Measurements from ENCODE around the gene EIF3K. TPM values are rescaled to one million over a fixed set of nuclear protein-coding genes. Genes with fewer than 3 reads are reported as not detected.
A peak's percentile ranks its signal among the peaks of the same experiment; 100 is the strongest.

The EIF3K gene
- total and polyA plus RNA-seq, 7 donors = 367 to 984 (median 470) TPM

DNA sequence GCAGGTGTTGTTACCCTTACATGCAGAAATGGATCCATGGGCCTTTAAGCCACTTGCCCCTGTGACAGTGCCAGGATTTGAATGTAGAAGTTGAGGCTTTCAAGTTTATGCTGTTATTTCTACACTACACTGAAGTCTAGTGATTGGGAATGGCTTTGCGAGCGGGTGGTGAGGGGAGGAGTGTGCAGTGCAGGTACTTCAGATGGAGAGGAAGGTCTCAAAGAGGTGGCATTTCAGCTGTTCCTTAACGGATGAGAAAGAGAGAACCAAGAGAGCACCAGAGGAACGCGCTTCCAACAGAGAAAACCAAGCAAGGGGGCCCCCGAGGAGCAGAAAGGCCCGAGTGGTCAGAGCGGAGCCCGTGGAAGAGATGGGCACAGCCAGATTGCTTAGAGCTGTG, 41.7 kb downstream of the EIF3K start:
- ATAC-seq (no peak), DNase-seq (no peak)
- Histone ChIP-seq H3K9me3 (no peaks in the 10 kb centered on the region), H3K4me1 (peaks cover 95% of the 10 kb centered on the region), H3K27ac (peak overlapping the region; percentile 95), H3K36me3 (ENCODE audit: insufficient read depth in 1 of 2, low read depth in 1 of 2) (no peaks in the 10 kb centered on the region), H3K4me3 (no peak overlapping the region), H3K27me3 (ENCODE audit: insufficient read depth in 3 of 3, low read length in 2 of 3) (no peaks in the 10 kb centered on the region)
- TF ChIP-seq, protein P1, sequence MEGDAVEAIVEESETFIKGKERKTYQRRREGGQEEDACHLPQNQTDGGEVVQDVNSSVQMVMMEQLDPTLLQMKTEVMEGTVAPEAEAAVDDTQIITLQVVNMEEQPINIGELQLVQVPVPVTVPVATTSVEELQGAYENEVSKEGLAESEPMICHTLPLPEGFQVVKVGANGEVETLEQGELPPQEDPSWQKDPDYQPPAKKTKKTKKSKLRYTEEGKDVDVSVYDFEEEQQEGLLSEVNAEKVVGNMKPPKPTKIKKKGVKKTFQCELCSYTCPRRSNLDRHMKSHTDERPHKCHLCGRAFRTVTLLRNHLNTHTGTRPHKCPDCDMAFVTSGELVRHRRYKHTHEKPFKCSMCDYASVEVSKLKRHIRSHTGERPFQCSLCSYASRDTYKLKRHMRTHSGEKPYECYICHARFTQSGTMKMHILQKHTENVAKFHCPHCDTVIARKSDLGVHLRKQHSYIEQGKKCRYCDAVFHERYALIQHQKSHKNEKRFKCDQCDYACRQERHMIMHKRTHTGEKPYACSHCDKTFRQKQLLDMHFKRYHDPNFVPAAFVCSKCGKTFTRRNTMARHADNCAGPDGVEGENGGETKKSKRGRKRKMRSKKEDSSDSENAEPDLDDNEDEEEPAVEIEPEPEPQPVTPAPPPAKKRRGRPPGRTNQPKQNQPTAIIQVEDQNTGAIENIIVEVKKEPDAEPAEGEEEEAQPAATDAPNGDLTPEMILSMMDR (IDR thresholded peaks at IDR 0.05) = no peak
- 82 to 96% (median 88%) methylated on average over 9 of the region's 9 CpGs for WGBS, 3 donors
- intact Hi-C loops (cut with DNase I) = loop anchor here in 1 of 2 donors (5.0 kb wide), 1 partner anchor 37 kb away; no protein-coding TSS in a partner anchor

DNA sequence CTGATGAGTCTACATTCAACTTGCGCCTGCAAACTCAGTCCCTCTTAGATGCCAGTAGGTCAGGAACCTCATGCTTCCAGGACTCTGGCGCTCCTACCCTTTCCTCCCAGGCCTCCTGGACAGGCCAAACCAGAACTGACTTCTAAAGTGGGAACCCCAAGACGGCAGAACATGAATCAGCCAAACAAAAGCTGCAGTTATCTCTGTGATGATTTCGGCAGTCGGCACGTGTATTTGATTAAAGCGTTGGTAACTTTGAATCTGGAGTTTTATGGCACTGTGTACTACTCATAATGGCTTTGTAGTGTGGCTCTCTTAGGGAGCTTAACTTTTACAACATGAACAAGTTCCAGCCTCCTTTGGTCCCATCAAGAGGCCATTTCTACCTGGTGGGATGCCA, 42.1 kb downstream of the EIF3K start:
- TF ChIP-seq, protein P1 (IDR thresholded peaks at IDR 0.05) = no peak
- WGBS, 3 donors = 71 to 79% (median 74%) methylated on average over 7 of the region's 7 CpGs
- H3K9me3 ChIP-seq = no peaks in the 10 kb centered on the region
- ATAC-seq (no peak), DNase-seq (no peak)
- intact Hi-C loops (cut with DNase I) = loop anchor here in 1 of 2 donors (5.0 kb wide), 1 partner anchor 36 kb away; no protein-coding TSS in a partner anchor
- peaks cover 95% of the 10 kb centered on the region for H3K4me1 ChIP-seq
- H3K4me3 ChIP-seq = no peak overlapping the region
- H3K36me3 ChIP-seq (ENCODE audit: insufficient read depth in 1 of 2, low read depth in 1 of 2) = no peaks in the 10 kb centered on the region
- H3K27me3 ChIP-seq (ENCODE audit: insufficient read depth in 3 of 3, low read length in 2 of 3) = no peaks in the 10 kb centered on the region
- H3K27ac ChIP-seq = peak overlapping the region; percentile 95

DNA sequence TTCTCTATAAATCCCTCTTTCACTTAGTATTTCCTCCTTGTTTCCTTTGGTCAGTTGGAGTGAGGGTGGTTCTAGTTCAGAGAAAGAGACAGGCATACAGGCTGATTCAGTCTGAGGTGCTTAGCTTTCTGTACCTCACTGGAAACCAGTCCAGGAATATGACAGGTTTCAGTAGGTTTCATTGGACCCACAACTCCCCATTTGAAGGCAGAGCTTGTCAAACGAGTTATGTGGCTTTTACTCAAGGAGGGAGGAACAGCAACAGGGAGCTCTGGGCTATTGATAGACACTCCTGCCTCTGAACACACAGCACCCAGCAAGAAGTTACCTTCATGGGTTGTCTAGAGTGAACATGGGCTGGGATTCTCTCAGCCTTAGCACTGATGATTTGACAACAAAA, 43.0 kb downstream of the EIF3K start:
- H3K9me3 ChIP-seq = no peaks in the 10 kb centered on the region
- DNase-seq (no peak), ATAC-seq (no peak)
- WGBS, 3 donors = 4 to 33% (median 4%) methylated on average over 1 of the region's 1 CpG
- peaks cover 95% of the 10 kb centered on the region for H3K4me1 ChIP-seq
- TF ChIP-seq, protein P1 (IDR thresholded peaks at IDR 0.05) = no peak
- H3K27ac ChIP-seq = peak overlapping the region; percentile 95
- H3K4me3 ChIP-seq = peak overlapping the region; percentile 49
- no peaks in the 10 kb centered on the region for H3K36me3 ChIP-seq (ENCODE audit: insufficient read depth in 1 of 2, low read depth in 1 of 2)
- intact Hi-C loops (cut with DNase I) = loop anchor here in 1 of 2 donors (5.0 kb wide), 1 partner anchor 35 kb away; no protein-coding TSS in a partner anchor
- H3K27me3 ChIP-seq (ENCODE audit: insufficient read depth in 3 of 3, low read length in 2 of 3) = no peaks in the 10 kb centered on the region

DNA sequence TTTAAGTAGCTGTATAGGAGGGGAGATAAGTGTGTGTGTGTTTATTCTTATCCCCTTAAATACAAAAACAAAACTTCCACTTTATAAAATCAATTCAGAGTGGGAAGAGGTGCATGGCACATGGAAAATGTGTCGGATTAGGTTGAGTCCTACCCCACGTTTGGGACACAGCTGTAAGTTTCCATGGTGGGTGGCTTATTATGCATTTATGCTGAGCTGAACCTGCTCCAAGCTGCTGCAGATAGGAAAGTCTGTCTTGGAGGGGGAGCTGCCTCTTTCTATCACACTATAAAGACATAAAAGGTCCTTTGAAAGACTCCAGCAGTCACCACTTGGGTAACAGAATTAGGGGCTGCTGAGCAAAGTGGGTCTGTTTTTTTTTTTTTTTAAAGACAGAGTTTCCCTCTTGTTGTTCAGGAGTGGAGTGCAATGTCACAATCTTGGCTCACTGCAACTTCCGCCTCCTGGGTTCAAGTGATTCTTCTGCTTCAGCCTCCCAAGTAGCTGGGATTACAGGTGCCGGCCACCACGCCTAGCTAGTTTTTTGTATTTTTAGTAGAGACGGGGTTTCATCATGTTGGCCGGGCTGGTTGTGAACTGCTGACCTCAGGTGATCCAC, 43.7 kb downstream of the EIF3K start:
- intact Hi-C loops (cut with DNase I) = loop anchor here in 1 of 2 donors (5.0 kb wide), 1 partner anchor 35 kb away; no protein-coding TSS in a partner anchor
- WGBS, 3 donors = 32 to 60% (median 38%) methylated on average over 7 of the region's 7 CpGs
- peaks cover 95% of the 10 kb centered on the region for H3K4me1 ChIP-seq

More for the DNA sequence above, 43.7 kb downstream of the EIF3K start:
- H3K27me3 ChIP-seq (ENCODE audit: insufficient read depth in 3 of 3, low read length in 2 of 3) = no peaks in the 10 kb centered on the region
- no peak for DNase-seq
- H3K9me3 ChIP-seq = no peaks in the 10 kb centered on the region
- H3K27ac ChIP-seq = peak overlapping the region; percentile 95
- TF ChIP-seq, protein P1 (IDR thresholded peaks at IDR 0.05) = no peak
- H3K4me3 ChIP-seq = peak overlapping the region; percentile 49
- no peak for ATAC-seq
- H3K36me3 ChIP-seq (ENCODE audit: insufficient read depth in 1 of 2, low read depth in 1 of 2) = no peaks in the 10 kb centered on the region
